ENCODE measurements around the gene APBB1.

The APBB1 gene

DNA sequence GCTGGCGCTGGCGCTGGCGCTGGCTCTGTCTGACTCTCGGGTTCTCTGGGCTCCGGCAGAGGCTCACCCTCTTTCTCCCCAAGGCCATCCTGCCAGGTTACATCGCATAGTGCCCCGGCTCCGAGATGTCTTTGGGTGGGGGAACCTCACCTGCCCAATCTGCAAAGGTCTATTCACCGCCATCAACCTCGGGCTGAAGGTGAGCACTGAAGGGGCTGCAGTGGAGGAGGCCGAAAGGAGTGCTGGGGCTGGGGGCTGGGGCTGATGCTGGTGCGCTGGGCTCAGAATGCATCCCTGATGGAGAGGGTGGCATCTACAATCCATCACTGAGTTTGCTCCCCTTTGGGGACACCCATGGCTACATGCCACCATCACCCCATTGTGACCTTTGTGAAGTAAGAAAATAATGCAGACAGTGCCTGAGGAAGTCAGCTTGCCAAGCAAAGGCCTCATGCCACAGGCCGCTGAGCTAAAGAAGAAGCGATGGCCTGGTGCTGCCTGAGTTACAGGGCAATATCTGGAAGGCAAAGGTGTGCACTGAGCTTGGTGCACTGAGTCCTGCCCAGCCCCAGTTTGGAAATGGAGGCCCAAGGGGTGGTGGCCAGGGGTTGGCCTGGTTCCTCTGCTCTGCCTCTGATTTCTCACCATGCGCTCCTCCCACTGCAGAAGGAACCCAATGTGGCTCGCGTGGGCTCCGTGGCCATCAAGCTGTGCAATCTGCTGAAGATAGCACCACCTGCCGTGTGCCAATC is 28.0 kb downstream of the APBB1 start:
- DNase-seq = no peak

DNA sequence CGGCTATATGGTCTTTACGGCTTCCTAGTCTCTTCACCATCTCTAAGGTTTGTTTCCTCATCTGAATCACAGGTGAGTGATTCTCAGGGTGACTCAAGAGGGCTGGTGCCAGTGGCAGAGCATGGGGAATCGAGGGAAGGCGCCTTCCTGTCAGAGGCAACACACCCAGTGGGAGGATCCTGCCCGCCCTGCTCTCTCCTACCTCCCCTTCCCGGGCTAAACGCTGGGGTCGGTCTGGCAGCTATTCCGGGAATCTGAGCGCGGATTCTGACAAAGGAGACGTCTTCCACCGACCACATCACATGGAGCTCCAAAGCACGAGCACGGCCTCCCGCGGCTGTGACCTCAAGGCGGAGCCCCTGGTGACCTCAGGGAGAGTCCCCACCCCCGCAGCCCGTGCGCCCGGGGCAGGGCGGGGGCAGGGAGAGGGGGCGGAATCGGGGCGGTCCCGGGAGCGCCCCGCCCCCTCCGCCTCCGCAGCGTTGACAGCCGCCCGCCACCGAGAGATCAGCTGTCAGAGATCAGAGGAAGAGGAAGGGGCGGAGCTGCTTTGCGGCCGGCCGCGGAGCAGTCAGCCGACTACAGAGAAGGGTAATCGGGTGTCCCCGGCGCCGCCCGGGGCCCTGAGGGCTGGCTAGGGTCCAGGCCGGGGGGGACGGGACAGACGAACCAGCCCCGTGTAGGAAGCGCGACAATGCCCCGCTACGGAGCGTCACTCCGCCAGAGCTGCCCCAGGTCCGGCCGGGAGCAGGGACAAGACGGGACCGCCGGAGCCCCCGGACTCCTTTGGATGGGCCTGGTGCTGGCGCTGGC is 28.8 kb downstream of the APBB1 start, which contains the start of gene SMPD1:
SMPD1 (plus strand) TSS at position 570 of the 813 bp plus-strand sequence; CDS start at position 695, 125 bp downstream.
- peak; percentile 58 to 66 for DNase-seq

DNA sequence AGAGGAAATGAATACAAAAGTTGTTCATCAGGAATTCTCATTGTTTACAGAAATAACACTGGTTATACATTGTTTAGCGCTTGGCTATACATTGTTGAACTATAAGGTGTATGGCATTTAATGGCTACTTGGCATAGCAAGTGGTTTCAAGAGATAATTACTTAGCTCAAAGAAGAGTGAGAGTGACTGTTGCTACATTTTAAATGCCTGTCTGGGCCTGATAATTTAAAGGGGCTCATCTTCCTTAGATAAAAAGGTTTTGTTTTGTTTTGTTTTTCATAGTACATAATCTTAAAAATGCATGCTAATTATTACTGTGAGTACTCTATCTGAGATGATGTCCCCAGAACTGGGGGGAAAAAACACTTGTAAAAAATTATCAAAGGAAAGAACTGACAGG is 30.1 kb downstream of the APBB1 start:
- DNase-seq = no peak

DNA sequence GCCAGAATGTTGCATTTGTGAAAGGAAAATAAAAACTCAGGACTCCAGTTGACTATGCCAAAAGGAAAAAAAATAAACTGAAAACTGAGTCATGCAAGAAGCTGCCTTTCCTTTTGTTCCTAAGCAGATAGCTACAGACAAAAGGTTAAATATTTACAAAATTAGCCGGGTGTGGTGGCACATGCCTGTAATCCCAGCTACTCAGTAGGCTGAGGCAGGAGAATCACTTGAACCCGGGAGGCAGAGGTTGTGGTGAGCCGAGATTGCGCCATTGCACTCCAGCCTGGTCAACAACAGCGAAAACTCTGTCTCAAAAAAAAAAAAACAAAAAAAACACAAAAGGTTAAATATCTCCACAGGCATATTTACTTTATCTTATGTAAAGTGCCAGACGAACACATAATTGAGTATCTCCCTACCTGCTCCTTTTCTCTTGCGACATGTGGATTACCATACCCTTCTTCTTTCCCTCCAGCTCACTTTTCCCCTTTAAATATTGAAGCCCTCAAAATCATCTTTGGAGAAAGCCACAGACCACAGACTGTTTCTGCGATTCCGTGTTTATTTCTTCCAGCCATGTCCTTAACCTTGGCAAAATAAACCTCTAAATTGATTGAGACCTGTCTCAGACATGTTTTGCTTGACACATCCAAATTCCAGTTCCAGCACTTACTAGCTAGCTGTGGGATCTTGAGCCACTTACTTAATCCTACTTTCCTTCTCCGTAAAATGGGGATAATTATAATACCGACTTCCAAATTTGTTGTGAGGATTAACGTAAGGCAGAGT is 30.9 kb downstream of the APBB1 start:
- no peak for DNase-seq

DNA sequence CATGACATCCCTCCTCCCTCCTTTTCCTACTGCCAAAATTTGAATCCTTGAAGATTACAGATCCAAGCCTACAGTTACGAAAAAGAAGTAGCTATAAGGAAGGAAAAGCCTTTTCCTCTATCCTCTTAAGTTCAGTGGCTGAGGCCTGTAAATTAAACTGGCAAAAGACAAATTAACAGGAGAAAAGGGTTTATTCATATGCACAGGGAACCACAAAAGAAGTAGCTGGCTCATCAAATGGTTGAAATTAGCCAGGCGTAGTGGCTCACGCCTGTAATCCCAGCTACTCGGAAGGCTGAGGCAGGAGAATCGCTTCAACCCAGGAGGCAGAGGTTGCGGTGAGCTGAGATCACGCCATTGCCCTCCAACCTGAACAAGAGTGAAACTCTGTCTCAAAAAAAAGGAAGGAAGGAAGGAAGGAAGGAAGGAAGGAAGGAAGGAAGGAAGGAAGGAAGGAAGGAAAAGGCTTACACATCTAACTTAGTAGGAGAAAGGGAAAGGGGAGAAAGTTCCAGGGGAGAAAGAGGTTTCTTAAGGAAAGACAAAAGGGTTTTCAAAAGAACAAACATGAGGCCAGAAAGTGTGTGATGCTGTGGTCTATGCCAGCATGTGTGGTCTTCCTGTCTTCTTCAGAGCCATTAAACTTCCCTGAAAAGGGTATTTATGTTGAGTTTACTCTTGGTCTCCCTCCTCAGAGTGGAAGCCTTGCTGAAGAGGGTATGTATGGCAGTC is 33.7 kb downstream of the APBB1 start:
- no peak for DNase-seq

DNA sequence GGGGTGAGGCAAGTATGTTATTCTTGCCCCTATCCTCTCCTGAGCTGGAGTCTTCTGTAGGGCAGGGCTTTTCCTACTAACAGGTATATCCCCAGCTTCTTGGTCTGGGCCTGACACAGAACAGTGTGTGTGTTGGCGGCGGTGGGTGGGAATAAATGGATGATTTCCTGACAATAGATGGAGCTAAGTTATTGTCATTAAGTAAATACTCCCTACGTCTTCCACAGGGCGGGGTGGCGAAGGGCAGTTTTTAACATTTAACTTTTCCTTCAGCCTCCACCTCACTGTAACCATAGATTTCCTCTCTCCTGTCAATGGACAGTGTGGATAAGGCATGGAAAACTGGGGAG is 40.3 kb downstream of the APBB1 start:
- DNase-seq = no peak

DNA sequence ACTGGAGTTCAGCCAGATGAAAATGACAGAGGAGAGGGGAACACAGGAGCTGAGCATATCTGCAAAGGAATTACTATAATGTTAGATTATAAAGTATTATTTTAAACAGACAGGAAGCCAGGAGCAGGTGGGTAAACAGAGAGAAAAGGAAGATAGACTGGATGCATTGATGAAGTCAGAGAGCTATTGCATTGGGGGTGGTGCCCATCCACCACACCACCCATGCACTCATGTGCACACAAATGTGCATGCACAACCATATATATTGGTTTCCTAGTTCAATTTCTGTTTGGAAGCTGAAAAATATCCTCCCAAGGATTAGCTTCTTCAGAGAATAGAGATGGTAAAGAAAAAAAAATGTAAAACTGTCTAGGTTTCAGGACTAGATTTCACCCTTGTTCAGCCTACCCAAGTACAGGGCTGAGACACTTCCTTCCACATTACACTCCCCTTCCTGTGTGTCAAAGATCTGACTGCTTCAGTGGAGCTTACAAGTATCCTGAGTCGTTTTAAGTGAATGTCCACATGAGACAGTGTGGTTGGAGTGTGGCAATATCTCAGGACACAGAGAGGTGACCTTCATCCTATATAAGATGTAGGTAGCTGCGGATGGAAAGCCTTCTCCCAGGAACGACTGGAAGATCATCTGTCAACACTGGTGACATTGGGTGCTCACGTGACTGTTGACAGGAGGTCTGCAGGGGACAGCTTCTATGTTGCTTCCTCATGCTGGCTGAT is 40.8 kb downstream of the APBB1 start:
- DNase-seq = no peak

DNA sequence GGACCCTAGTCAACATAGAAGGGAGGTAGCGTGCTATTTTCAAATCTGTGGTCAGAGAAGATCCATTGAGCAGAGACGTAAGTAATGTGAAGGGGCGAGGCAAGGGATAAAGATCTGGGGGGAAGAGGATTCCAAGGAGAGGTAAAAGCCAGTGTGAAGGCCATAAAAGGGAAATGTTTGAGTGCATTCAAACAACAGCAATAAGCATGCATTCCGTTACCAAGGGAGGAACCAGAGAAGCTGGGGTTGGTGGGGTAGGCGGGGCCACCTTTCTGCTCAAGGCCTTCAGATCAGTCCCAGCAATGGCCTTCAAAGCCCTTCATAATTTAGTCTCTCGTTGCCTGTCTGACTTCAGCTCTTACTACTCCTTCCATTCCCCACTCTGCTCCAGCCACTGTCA is 47.1 kb downstream of the APBB1 start:
- no peak for DNase-seq

DNA sequence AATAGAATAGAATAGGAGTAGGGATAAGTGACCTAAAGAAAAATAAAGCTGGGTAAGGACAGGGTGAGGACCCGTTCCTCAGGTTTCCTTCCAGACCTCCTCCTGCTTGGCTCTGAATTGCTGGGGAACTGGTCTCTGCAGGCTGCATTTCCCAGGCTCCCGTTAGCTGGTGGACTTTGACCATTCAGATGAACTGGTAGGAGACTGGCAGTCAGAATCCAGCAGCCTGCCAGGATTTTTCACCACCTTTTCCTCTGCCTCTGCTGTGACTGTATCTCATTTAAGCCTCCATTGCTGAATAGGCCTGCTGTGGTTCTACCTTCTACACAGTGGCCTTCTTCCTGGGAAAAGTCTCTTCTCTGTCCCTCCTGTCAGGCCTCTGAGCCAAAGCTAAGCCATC is 53.2 kb downstream of the APBB1 start:
- no peak for DNase-seq

DNA sequence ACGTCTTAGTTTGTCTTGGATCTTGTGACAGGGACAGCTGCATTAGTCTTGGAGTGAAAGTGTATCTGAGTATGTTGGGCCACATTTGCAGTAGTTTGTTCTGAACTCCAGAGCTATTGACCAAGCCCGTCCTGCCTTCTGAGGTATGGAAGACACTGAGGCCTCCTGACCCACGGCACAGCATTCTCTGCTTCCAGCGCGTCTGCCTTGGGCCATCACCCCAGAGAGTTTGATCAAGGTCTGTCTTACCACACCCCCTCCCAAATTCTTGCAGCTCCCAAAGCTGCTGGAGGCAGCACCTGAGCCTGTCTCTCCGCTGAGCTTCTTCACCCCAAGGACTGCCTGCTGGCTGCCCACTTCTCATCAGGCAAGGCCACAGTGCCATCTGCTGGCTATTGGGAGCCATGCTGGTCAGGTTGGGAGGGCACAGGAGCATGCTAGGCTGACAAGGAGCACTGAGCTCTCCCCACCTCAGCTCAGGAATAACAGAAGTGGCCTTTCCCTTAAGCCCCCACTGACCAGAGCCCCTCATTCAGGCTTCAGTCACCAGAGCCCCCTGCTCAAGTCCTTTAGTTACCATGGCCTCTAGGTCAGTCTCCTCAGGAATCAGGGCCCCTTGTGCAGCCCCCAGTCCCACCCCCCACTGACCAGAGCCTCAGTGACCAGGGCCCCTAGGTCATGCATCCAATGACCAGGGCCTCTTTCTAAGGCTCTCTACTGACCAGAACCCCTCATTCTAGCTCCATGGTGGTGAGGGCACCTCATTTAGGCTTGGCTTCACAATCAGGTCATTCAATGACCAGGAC is 55.8 kb downstream of the APBB1 start:
- peak; percentile 28 to 42 for DNase-seq

DNA sequence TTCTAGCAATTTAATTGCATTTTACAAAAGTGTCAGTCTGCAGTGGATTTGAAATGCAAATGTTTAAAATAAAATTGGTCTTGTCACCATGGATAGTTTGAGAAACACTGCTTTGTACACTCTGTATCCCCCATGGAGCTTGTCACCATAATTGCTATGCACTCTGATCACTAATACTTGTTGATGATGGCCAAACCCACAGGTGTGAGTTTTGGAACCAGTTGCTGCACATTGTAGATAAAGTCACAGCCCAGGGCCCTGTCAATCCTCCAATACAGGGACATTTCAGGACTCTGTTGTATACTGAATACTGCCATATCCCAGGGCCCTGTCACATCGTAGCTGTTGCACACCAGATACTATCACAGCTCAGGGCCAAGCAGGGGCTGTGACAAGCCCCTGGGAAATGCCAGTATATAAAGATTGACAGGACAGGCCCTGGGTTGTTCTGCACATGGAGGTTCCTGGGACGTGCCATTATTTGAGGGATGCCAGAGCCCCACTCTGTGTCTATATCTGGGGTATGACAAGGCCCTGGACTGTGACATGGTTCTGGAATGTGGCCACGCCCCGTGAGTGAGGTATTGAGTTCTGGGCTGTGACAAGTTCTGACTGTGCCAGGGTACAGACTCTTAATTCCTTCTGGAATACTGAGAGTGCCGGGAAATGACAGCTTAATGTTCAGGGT is 56.6 kb downstream of the APBB1 start:
- no peak for DNase-seq

DNA sequence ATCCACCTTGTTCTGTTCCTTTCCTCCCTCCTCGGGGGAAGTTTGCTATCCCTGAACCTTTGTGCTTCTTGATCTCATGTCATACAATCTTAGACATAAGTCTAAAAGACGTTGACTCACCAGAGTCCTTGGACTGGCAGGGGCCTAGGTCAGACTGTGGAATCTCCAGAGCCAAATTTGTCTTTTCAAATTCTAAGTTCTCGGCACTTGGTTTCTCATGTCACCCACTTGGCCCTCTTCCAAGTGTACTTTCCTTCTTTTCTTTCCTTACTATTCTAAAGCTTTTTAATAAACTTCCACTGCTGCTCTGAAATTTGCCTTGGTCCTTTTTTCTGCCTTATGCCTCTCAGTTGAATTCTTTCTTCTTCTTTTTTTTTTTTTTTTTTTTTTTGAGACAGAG is 58.7 kb downstream of the APBB1 start:
- no peak for DNase-seq

DNA sequence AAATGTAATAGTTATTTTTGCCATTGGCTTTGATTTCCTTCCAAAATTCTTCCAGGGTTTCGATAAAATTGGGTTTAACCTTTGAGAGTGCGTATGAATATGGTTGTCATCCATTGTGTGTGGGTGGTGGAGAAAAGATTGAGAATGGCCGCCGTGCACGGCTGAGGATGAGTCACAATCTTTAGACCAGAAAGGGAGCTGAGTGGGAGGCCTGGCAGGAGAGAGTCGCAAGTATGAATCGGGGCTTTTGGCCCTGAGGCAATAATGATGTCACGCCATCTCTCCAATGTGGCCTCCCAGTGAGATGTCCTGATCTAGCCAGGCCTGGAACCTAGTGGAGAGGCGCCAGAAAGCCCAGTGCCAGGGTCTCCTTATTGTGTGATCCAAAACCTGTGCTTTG is 61.7 kb downstream of the APBB1 start:
- no peak for DNase-seq

DNA sequence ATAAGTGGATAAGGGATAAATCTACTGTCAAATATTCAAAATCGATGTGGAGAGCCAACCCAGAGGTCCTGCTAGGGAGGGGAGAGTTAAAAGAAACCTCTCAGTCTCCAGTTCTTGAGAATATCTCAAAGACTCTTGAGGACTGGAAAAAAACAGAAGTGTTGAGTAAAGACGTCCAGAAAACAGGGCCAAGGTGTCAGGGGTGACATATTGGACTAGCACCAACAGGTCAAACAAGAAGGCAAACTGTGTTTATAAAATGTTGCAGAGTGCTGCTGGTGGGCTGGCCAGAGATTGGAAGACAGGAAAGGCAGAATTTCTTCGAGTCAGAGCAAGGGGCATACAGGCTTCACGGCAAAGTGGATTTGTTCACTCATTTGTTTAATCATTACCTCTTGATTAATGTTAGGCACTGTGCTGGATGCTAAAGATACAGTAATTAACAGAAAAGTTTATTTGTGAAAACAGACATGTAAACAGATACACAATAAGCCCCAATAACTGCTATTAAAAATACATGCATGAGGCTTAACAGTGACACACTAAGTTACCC is 62.3 kb downstream of the APBB1 start:
- no peak for DNase-seq

DNA sequence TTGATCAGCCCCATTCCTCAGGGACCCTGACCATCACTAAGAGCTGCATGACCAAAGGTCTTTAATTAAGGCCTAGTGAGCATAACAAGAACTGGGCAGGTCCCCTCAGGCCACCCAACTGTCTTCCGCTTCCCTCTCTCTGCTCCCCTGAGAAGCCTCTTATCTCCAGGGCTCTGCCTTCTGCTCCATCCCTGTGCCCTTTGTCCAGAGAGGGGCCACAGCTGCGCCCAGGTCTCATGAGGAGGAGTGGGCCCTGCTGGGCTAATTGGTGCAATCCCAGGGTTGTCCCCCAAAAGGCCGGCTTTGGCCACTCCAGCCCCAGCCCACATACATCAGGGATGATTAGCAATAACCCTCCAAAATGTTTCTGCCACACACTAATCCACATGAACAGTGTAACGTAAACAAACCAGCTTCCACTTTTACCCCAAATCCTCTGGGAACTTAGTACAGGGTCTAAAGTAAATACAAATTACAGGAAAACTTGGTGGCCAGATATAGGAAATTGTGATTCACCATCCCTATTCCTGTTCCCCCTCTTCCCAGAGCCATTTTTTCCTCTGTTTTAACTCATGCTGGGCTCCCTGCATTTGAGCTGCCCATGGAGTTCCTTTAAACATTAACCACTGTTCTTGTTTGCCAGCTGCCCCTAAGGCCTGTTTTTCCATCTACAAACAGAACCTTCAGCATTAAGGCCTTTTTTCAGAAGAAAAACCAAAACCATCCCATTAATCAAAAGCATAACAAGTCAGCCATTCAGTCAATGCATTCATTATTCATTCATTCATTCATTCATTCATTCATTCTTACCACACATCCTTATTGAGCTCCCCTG is 64.0 kb downstream of the APBB1 start:
- DNase-seq = no peak

DNA sequence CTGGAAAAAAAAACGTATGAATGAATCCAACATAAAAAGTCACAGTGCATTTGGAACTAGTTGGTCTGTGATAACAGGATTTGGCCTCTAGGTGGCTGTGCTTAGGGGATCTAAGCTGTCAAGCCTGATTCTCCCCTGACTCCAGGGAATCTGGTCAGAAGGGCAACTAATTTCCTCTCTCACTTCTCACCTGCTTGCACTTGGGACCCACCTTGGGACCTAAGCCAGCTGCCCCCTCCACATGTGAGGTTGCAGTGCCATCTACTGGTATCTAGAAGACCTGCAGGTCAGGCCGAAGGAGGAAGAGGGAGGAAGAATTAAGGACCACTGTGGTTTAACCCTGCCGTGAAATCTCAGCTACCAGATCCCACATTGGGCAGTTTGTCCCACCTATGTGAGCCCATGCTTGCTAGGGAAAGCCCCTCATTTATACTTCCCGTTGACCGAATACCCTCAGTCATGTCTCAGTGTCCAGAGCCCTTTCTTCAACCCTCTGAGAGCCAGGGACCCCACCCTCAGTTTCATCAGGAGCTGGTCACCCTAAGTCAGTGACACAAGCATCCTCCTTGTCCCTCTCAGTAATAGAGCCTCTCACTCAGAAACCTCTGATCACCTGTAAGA is 65.4 kb downstream of the APBB1 start:
- peak; percentile 46 to 67 for DNase-seq

DNA sequence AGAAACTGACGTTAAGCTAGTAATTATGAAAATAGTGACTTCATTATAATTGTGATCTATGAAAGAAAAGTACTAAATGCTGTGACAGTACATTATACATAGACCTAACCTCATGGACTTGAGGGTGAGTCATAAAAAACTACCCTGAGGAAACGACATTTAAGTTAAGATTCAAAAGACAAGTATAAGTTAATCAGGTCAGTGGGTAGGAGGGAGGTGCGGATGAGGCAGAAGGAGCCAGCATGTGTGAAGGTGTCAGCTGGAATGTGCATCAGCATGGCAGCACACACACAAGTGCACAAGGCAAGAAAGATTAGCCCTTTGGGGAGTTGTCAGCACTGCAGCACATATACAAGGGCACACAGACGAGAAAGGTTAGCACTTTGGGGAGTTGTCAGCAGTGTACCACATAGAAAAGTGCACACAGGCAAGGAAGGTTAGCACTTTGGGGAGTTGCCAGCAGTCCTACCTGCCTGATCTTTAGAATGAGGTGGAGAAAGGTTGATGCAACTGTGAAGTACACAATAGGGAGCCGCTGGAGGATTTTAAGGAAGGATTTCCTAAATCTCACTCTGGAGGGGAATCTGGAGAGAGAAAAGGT is 67.0 kb downstream of the APBB1 start:
- no peak for DNase-seq

DNA sequence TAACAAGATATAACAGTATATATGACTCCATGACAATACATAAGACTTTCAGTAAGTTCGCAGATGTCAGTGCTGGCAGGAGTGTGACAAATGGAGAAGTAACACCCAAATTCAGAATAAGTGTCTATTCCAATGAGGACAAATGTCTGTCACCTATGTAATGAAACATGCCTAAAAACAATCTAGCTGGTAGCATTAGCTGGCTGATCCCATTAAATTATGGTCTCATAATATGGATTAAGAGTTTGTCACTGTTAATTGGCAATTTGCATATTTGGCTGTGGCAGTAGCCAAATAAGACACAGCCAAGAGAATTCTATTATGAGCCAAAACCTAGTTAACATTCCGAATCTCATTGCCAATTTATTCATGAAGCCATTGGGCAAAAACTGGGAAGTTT is 68.4 kb downstream of the APBB1 start:
- DNase-seq = no peak

Data from SHP77 (cell line).